Memory B cell (primary cell): ENCODE data around the gene PVALEF.

ENCODE experiments used
- ATAC-seq: fragments of 150-1000 bp; cut with Tn5 transposase; 2 replicates; pipeline ENCODE4 v1.10.0; 2021; ENCODE audit warnings: low read depth, mild to moderate bottlenecking, moderate library complexity
- DNase-seq, 2 donors: peaks; one replicate each; pipeline ENCODE4 v3.0.0; 2022; ENCODE audit warnings: low spot score in 2 of 2
- H3K27ac Mint-ChIP-seq: one replicate; pipeline ENCODE4 v1.8.0; 2022; ENCODE audit warnings: mild to moderate bottlenecking, moderate library complexity, mixed read lengths
- H3K27me3 Mint-ChIP-seq: one replicate; pipeline ENCODE4 v1.8.0; 2022; ENCODE audit warnings: mixed read lengths
- H3K36me3 Mint-ChIP-seq: one replicate; pipeline ENCODE4 v1.8.0; 2022; ENCODE audit warnings: mild to moderate bottlenecking, mixed read lengths
- H3K4me1 Mint-ChIP-seq: one replicate; pipeline ENCODE4 v1.8.0; 2022; ENCODE audit warnings: mixed read lengths
- H3K4me3 Mint-ChIP-seq: one replicate; pipeline ENCODE4 v1.8.0; 2022; ENCODE audit warnings: mild to moderate bottlenecking, moderate library complexity, mixed read lengths
- H3K9me3 Mint-ChIP-seq: one replicate; pipeline ENCODE4 v1.8.0; 2022; ENCODE audit warnings: mixed read lengths

PVALEF gene

DNA sequence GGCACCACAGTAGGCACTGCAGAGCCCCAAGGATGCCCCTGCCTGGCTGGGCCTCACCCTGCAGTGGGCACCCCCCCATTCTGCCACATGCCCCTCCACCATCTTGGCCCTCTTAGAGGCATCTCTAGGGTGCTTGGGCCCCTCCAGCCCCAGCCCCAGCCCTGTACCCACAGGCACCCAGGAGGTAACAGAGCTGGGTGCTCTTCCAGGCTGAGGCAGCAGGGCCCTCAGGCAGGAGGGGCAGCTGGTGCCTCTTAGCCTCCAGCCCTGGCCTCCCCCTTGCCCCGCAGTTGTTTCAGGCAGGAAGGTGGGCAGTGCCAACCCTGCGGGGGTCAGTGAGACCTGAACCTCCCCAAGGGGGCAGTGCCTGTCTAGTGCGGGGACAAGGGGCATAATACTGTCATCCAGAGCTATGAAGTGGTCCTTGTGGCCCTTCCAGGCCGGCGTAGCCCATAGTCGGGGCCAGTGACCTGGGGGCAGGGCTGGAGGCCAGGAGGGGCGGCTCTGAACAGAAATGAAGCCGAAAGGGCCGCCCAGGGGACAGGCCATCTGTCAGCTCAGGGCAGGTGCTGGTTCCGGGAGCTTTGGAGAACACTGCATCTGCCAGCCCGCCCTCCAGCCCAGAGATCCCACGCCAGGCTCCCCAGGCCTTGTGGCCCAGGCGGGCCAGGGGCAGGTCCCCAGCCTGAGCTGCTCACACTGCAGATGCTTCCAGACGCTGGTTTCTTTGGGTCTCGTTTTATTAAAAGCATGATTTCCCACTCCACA is 5.6 kb downstream of the PVALEF start:
- Mint-ChIP-seq H3K27me3 (no peaks in the 10 kb centered on the region), H3K9me3 (peaks cover 3% of the 10 kb centered on the region), H3K27ac (no peak overlapping the region), H3K36me3 (peaks cover 5% of the 10 kb centered on the region), H3K4me1 (no peaks in the 10 kb centered on the region), H3K4me3 (no peak overlapping the region)
- ATAC-seq (no peak), DNase-seq (no peak)

DNA sequence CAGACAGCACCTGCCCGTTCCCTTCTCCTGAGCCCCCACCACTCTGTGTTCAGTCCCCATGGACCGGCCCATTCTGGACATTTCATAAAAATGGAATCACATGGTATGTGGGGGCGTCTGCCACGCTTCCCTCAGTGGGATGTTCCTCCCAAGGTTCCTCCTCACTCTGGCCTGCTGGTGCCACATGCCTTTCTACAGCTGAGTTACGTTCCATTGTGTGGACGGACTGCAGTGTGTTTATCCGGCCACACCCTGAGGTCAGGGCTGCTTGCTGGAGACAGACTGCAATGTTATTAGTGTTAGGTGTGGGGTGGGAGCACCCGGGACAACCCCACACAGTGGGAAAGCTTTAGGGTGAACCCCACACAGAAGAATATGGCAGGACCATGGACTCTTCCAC is 6.6 kb downstream of the PVALEF start:
- no peaks in the 10 kb centered on the region for H3K4me1 Mint-ChIP-seq
- H3K27me3 Mint-ChIP-seq: no peaks in the 10 kb centered on the region
- peaks cover 3% of the 10 kb centered on the region for H3K9me3 Mint-ChIP-seq
- DNase-seq (no peak), ATAC-seq (no peak)
- no peak overlapping the region for H3K27ac Mint-ChIP-seq
- H3K36me3 Mint-ChIP-seq: peaks cover 5% of the 10 kb centered on the region
- no peak overlapping the region for H3K4me3 Mint-ChIP-seq

GRCh38 chr17:81173052-81173761 is 7.9 kb downstream of the PVALEF start:
- Mint-ChIP-seq H3K9me3 (peaks cover 3% of the 10 kb centered on the region), H3K27ac (no peak overlapping the region), H3K4me3 (no peak overlapping the region), H3K4me1 (no peaks in the 10 kb centered on the region), H3K27me3 (no peaks in the 10 kb centered on the region), H3K36me3 (peaks cover 5% of the 10 kb centered on the region)
- DNase-seq (no peak), ATAC-seq (no peak)

- Mint-ChIP-seq H3K27me3 (no peaks in the 10 kb centered on the region), H3K4me1 (no peaks in the 10 kb centered on the region), H3K9me3 (peaks cover 3% of the 10 kb centered on the region), H3K27ac (no peak overlapping the region), H3K4me3 (no peak overlapping the region), H3K36me3 (peaks cover 5% of the 10 kb centered on the region)
- DNase-seq (no peak), ATAC-seq (no peak)
These were observed 8.5 kb downstream of the PVALEF start for GRCh38 chr17:81173762-81174155.

- DNase-seq (no peak), ATAC-seq (no peak)
- H3K9me3 Mint-ChIP-seq: peaks cover 3% of the 10 kb centered on the region
- H3K4me1 Mint-ChIP-seq: no peaks in the 10 kb centered on the region
- peaks cover 5% of the 10 kb centered on the region for H3K36me3 Mint-ChIP-seq
- no peak overlapping the region for H3K4me3 Mint-ChIP-seq
- H3K27me3 Mint-ChIP-seq: no peaks in the 10 kb centered on the region
- H3K27ac Mint-ChIP-seq: no peak overlapping the region
These were observed 11.4 kb downstream of the PVALEF start for GRCh38 chr17:81176666-81177065.

GRCh38 chr17:81178136-81179091 is 13.1 kb downstream of the PVALEF start:
- Mint-ChIP-seq H3K27ac (no peak overlapping the region), H3K4me3 (no peak overlapping the region), H3K36me3 (peaks cover 5% of the 10 kb centered on the region), H3K9me3 (peaks cover 3% of the 10 kb centered on the region), H3K4me1 (no peaks in the 10 kb centered on the region), H3K27me3 (peaks cover 1% of the 10 kb centered on the region)
- ATAC-seq: no peak
- no peak for DNase-seq

- H3K4me1 Mint-ChIP-seq: no peaks in the 10 kb centered on the region
- H3K9me3 Mint-ChIP-seq: peaks cover 3% of the 10 kb centered on the region
- H3K27me3 Mint-ChIP-seq: peaks cover 4% of the 10 kb centered on the region
- no peak for ATAC-seq
- H3K4me3 Mint-ChIP-seq: no peak overlapping the region
- no peak overlapping the region for H3K27ac Mint-ChIP-seq
- no peak for DNase-seq
- peaks cover 3% of the 10 kb centered on the region for H3K36me3 Mint-ChIP-seq
These were observed 13.9 kb downstream of the PVALEF start for GRCh38 chr17:81179220-81179619.

- peaks cover 3% of the 10 kb centered on the region for H3K36me3 Mint-ChIP-seq
- no peaks in the 10 kb centered on the region for H3K4me1 Mint-ChIP-seq
- H3K27ac Mint-ChIP-seq: no peak overlapping the region
- no peak for DNase-seq
- peaks cover 5% of the 10 kb centered on the region for H3K27me3 Mint-ChIP-seq
- peaks cover 3% of the 10 kb centered on the region for H3K9me3 Mint-ChIP-seq
- no peak overlapping the region for H3K4me3 Mint-ChIP-seq
- no peak for ATAC-seq
These were observed 14.6 kb downstream of the PVALEF start for GRCh38 chr17:81179861-81180260.

GRCh38 chr17:81180836-81181810 is 15.8 kb downstream of the PVALEF start:
- H3K27ac Mint-ChIP-seq: no peak overlapping the region
- H3K4me3 Mint-ChIP-seq: no peak overlapping the region
- no peaks in the 10 kb centered on the region for H3K4me1 Mint-ChIP-seq
- ATAC-seq (no peak), DNase-seq (no peak)
- peaks cover 5% of the 10 kb centered on the region for H3K27me3 Mint-ChIP-seq
- no peaks in the 10 kb centered on the region for H3K9me3 Mint-ChIP-seq
- no peaks in the 10 kb centered on the region for H3K36me3 Mint-ChIP-seq

DNA sequence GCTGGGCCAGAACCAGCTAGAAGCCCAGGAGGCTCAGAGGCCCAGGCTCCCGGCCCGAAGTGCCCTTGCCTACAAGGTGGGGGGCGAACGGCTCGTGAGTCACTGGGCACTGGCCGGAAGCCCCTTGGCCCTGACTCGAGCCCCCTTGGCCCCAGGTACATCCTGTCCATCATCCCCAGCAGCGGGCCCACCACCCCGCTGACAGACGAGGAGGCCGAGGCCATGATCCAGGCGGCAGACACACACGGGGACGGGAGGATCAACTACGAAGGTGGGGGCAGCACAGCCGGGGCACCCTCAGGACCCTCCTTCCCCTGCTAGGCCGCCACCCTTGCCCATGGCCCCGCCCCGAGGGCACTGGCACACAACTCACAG is 16.5 kb downstream of the PVALEF start:
- peaks cover 5% of the 10 kb centered on the region for H3K27me3 Mint-ChIP-seq
- no peaks in the 10 kb centered on the region for H3K36me3 Mint-ChIP-seq
- DNase-seq (no peak), ATAC-seq (no peak)
- H3K27ac Mint-ChIP-seq: no peak overlapping the region
- H3K4me3 Mint-ChIP-seq: no peak overlapping the region
- no peaks in the 10 kb centered on the region for H3K4me1 Mint-ChIP-seq
- no peaks in the 10 kb centered on the region for H3K9me3 Mint-ChIP-seq

GRCh38 chr17:81182596-81182995 is 17.3 kb downstream of the PVALEF start:
- H3K9me3 Mint-ChIP-seq: no peaks in the 10 kb centered on the region
- H3K27me3 Mint-ChIP-seq: peaks cover 5% of the 10 kb centered on the region
- H3K27ac Mint-ChIP-seq: no peak overlapping the region
- ATAC-seq (no peak), DNase-seq (no peak)
- no peaks in the 10 kb centered on the region for H3K4me1 Mint-ChIP-seq
- H3K36me3 Mint-ChIP-seq: no peaks in the 10 kb centered on the region
- no peak overlapping the region for H3K4me3 Mint-ChIP-seq

DNA sequence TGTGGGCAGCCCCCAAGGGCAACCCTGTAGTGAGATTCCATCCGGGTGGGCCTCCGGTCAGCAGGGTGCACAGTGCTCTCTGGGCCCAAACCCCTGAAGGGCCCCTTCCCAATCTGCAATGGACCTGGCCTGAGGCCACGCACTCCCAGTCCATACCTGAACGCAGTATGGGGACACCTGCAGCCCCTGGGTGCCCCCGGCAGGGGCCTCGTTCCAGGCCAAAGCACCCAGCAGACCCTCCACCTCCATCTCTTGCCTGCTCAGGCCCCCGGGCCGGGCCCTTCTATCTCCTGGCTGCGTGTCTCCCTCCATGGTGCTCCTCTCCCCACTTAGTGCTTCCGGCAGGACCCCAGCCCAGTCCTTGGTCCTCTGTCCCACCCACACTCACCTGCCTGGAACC is 18.0 kb downstream of the PVALEF start:
- Mint-ChIP-seq H3K27ac (no peak overlapping the region), H3K9me3 (no peaks in the 10 kb centered on the region), H3K4me3 (no peak overlapping the region), H3K27me3 (peaks cover 5% of the 10 kb centered on the region), H3K36me3 (no peaks in the 10 kb centered on the region), H3K4me1 (no peaks in the 10 kb centered on the region)
- DNase-seq: no peak
- no peak for ATAC-seq

GRCh38 chr17:81183807-81184206 is 18.5 kb downstream of the PVALEF start:
- no peaks in the 10 kb centered on the region for H3K36me3 Mint-ChIP-seq
- peaks cover 5% of the 10 kb centered on the region for H3K27me3 Mint-ChIP-seq
- no peak for ATAC-seq
- H3K27ac Mint-ChIP-seq: no peak overlapping the region
- no peak for DNase-seq
- H3K4me3 Mint-ChIP-seq: no peak overlapping the region
- no peaks in the 10 kb centered on the region for H3K9me3 Mint-ChIP-seq
- H3K4me1 Mint-ChIP-seq: no peaks in the 10 kb centered on the region
